Measurements from ENCODE around the gene RAB39A. TPM values are rescaled to one million over a fixed set of nuclear protein-coding genes. Genes with fewer than 3 reads are reported as not detected.

RAB39A gene
- total and polyA plus RNA-seq, 9 of the 15 experiments (the other 6 are each of a cell fraction or from before 2014, with no cell fraction given): not detected

GRCh38 chr11:107929611-107930200 is 1.5 kb downstream of the RAB39A start:
- ChIA-PET POLR2A (no interaction called here), CTCF (ENCODE audit: low intra/inter-chr PET ratio) (no interaction called here)
- Histone ChIP-seq H3K9ac (ENCODE audit: insufficient read depth in 1 of 2, low read depth in 2 of 2, low read length in 2 of 2) (no peak overlapping the region), H3K4me1 (replicated peaks in 1 of 2; ENCODE audit: control insufficient read depth in 2 of 2, insufficient read depth in 2 of 2, low read length in 2 of 2) (peaks cover 0 to 9% of the 10 kb centered on the region in 2 experiments; a peak in 2 of 5 replicates), H3K9me1 (ENCODE audit: control insufficient read depth, insufficient read depth, low read length) (no peaks in the 10 kb centered on the region), H3K27ac (ENCODE audit: extremely low read depth, low read depth, low read length) (no peak overlapping the region), H3K4me3 (no peak overlapping the region), H3K36me3 (ENCODE audit: control insufficient read depth, insufficient read depth, low read length) (no peaks in the 10 kb centered on the region), H3K9me3 (replicated peaks; ENCODE audit: control insufficient read depth, insufficient read depth, low read depth, low read length) (no peaks in the 10 kb centered on the region), H3K27me3 (ENCODE audit: control insufficient read depth in 2 of 2, insufficient read depth in 2 of 2, low read length in 2 of 2) (peaks cover 4 to 25% of the 10 kb centered on the region in 2 experiments; a peak in 3 of 5 replicates), H3K79me2 (ENCODE audit: control insufficient read depth, insufficient read depth, low read length) (no peaks in the 10 kb centered on the region), H3K4me2 (ENCODE audit: insufficient read depth, low read length) (no peak overlapping the region), H2AFZ (ENCODE audit: low read depth, low read length) (no peak overlapping the region), H4K20me1 (replicated peaks; ENCODE audit: control insufficient read depth, insufficient read depth, low read length) (peaks cover 5% of the 10 kb centered on the region; the same call in 1 of the 2 replicates)
- WGBS (ENCODE audit: insufficient coverage, low coverage, missing lambda C conversion rate): 12% methylated on average over 10 of the region's 10 CpGs
- BruUV-seq (replicated peaks): no TSS peak
- no peak for DNase-seq (ENCODE audit: extremely low read depth in 1 of 4, low spot score in 3 of 4)
- intact Hi-C loops (cut with micrococcal nuclease) (no loop called here), in situ Hi-C loops (cut with MboI) (no loop called here)
- no peak for TF ChIP-seq PRPF4 (IDR thresholded peaks at IDR 0.05; ENCODE audit: insufficient read depth, low read depth, low read length, poor library complexity, severe bottlenecking)
- no peak for TF ChIP-seq POLR2AphosphoS2 (IDR thresholded peaks at IDR 0.05; ENCODE audit: low read length)
- TF ChIP-seq ZSCAN32 (CRISPR knock-in tag; IDR thresholded peaks at IDR 0.05): no peak
- TF ChIP-seq ZNF445 (CRISPR knock-in tag; IDR thresholded peaks at IDR 0.05; ENCODE audit: low read depth): no peak
- TF ChIP-seq RBM22 (IDR thresholded peaks at IDR 0.05; ENCODE audit: low read depth, low read length, poor library complexity, severe bottlenecking): no peak
- no peak for TF ChIP-seq PHF21A (IDR thresholded peaks at IDR 0.05; ENCODE audit: borderline replicate concordance, low read depth)
- TF ChIP-seq, protein P1, sequence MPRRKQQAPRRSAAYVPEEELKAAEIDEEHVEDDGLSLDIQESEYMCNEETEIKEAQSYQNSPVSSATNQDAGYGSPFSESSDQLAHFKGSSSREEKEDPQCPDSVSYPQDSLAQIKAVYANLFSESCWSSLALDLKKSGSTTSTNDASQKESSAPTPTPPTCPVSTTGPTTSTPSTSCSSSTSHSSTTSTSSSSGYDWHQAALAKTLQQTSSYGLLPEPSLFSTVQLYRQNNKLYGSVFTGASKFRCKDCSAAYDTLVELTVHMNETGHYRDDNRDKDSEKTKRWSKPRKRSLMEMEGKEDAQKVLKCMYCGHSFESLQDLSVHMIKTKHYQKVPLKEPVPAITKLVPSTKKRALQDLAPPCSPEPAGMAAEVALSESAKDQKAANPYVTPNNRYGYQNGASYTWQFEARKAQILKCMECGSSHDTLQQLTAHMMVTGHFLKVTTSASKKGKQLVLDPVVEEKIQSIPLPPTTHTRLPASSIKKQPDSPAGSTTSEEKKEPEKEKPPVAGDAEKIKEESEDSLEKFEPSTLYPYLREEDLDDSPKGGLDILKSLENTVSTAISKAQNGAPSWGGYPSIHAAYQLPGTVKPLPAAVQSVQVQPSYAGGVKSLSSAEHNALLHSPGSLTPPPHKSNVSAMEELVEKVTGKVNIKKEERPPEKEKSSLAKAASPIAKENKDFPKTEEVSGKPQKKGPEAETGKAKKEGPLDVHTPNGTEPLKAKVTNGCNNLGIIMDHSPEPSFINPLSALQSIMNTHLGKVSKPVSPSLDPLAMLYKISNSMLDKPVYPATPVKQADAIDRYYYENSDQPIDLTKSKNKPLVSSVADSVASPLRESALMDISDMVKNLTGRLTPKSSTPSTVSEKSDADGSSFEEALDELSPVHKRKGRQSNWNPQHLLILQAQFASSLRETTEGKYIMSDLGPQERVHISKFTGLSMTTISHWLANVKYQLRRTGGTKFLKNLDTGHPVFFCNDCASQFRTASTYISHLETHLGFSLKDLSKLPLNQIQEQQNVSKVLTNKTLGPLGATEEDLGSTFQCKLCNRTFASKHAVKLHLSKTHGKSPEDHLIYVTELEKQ (CRISPR knock-in tag; IDR thresholded peaks at IDR 0.05): no peak
- no peak for TF ChIP-seq HNRNPL (IDR thresholded peaks at IDR 0.05; ENCODE audit: low read depth, low read length)
- TF ChIP-seq TBP (optimal IDR thresholded peaks at IDR 0.05; ENCODE audit: low read depth, low read length): no peak
- no peak for TF ChIP-seq E2F5 (CRISPR knock-in tag; IDR thresholded peaks at IDR 0.05)
- TF ChIP-seq MTA1 (IDR thresholded peaks at IDR 0.05; ENCODE audit: borderline replicate concordance): no peak
- no peak for TF ChIP-seq HDAC2 (IDR thresholded peaks at IDR 0.05)
- TF ChIP-seq DDX20 (tag; IDR thresholded peaks at IDR 0.05; ENCODE audit: low read depth): no peak
- TF ChIP-seq STAG1 (CRISPR knock-in tag; IDR thresholded peaks at IDR 0.05; ENCODE audit: borderline replicate concordance): no peak
- ATAC-seq: no peak
- FAIRE-seq: no peak
